Ishikawa (cell line): ENCODE data around the gene EXOC4.

ENCODE experiments used
- CREB1 ChIP-seq: IDR thresholded peaks from 2 replicates; pipeline ENCODE4 v1.6.1; 2012; ENCODE audit warnings: low read depth
- EGR1 ChIP-seq: IDR thresholded peaks from 2 replicates; pipeline ENCODE4 v1.6.1; 2012
- EP300 ChIP-seq: IDR thresholded peaks from 2 replicates; pipeline ENCODE4 v1.6.1; 2012; ENCODE audit warnings: borderline replicate concordance
- FOXM1 ChIP-seq: IDR thresholded peaks from 2 replicates; pipeline ENCODE4 v1.6.1; 2012; ENCODE audit warnings: low read depth, borderline replicate concordance
- MAX ChIP-seq: IDR thresholded peaks from 2 replicates; pipeline ENCODE4 v1.6.1; 2012
- NFIC ChIP-seq: IDR thresholded peaks from 2 replicates; pipeline ENCODE4 v1.6.1; 2012
- RAD21 ChIP-seq: IDR thresholded peaks from 2 replicates; pipeline ENCODE4 v1.6.1; 2012; ENCODE audit warnings: low read depth
- REST ChIP-seq: IDR thresholded peaks from 2 replicates; pipeline ENCODE4 v1.6.1; 2012; ENCODE audit warnings: low read depth, mild to moderate bottlenecking
- TAF1 ChIP-seq: IDR thresholded peaks from 2 replicates; pipeline ENCODE4 v1.6.1; 2012; ENCODE audit warnings: low read depth, mild to moderate bottlenecking
- TCF12 ChIP-seq: IDR thresholded peaks from 2 replicates; pipeline ENCODE4 v1.6.1; 2012; ENCODE audit warnings: low read depth
- TEAD4 ChIP-seq: IDR thresholded peaks from 2 replicates; pipeline ENCODE4 v1.6.1; 2012
- USF1 ChIP-seq: IDR thresholded peaks from 2 replicates; pipeline ENCODE4 v1.6.1; 2012
- YY1 ChIP-seq: IDR thresholded peaks from 2 replicates; pipeline ENCODE4 v1.6.1; 2012; ENCODE audit warnings: low read depth
- ZBTB7A ChIP-seq: IDR thresholded peaks from 2 replicates; pipeline ENCODE4 v1.6.1; 2012; ENCODE audit warnings: low read depth

GRCh38 chr7:134016223-134016941 lies 763.5 kb downstream of the EXOC4 start:
- no peak for TF ChIP-seq EGR1
- TF ChIP-seq EP300, result no peak
- no peak for TF ChIP-seq FOXM1
- peak; percentile 62 for TF ChIP-seq RAD21
- TF ChIP-seq MAX, result no peak
- no peak for TF ChIP-seq YY1
- TF ChIP-seq NFIC, result no peak
- TF ChIP-seq USF1, result no peak
- TF ChIP-seq CREB1, result no peak
- TF ChIP-seq REST, result no peak
- TF ChIP-seq TCF12, result no peak
- no peak for TF ChIP-seq TEAD4
- no peak for TF ChIP-seq TAF1
- no peak for TF ChIP-seq ZBTB7A
